H9 (cell line): ENCODE data around the gene DMRT1. TPM values are rescaled to one million over a fixed set of nuclear protein-coding genes. Genes with fewer than 3 reads are reported as not detected.

ENCODE experiments used
- DNase-seq: peaks from one replicate; pipeline ENCODE4 v3.0.0-alpha.2; 2017
- H2AFZ ChIP-seq: one replicate; pipeline ENCODE4 v1.6.1; 2013; ENCODE audit warnings: mild to moderate bottlenecking, low read length, control low read depth, moderate library complexity
- H2AK5ac ChIP-seq: 2 replicates; pipeline ENCODE4 v1.6.1; 2013; ENCODE audit warnings: low read length, control low read depth, mixed read lengths; ENCODE audit not compliant: insufficient read length
- H2BK120ac ChIP-seq: one replicate; pipeline ENCODE4 v1.6.1; 2013; ENCODE audit warnings: low read depth, mild to moderate bottlenecking, low read length, control low read depth, inconsistent platforms; ENCODE audit not compliant: poor library complexity, severe bottlenecking
- H2BK12ac ChIP-seq: 2 replicates; pipeline ENCODE4 v1.6.1; 2013; ENCODE audit warnings: low read length, control low read depth, mixed read lengths, low read depth; ENCODE audit not compliant: insufficient read length
- H2BK15ac ChIP-seq: 2 replicates; pipeline ENCODE4 v1.6.1; 2013; ENCODE audit warnings: low read depth, low read length, control low read depth
- H2BK20ac ChIP-seq: one replicate; pipeline ENCODE4 v1.6.1; 2013; ENCODE audit warnings: low read depth, mild to moderate bottlenecking, low read length, control low read depth, inconsistent platforms; ENCODE audit not compliant: poor library complexity, severe bottlenecking
- H2BK5ac ChIP-seq: 2 replicates; pipeline ENCODE4 v1.6.1; 2013; ENCODE audit warnings: low read length, control low read depth, mixed read lengths; ENCODE audit not compliant: insufficient read length
- H3K14ac ChIP-seq: 2 replicates; pipeline ENCODE4 v1.6.1; 2013; ENCODE audit warnings: low read length, control low read depth; ENCODE audit not compliant: insufficient read depth
- H3K18ac ChIP-seq: 2 replicates; pipeline ENCODE4 v1.6.1; 2013; ENCODE audit warnings: low read depth, mild to moderate bottlenecking, mixed read lengths, low read length, control low read depth; ENCODE audit not compliant: insufficient read length
- H3K23ac ChIP-seq: 2 replicates; pipeline ENCODE4 v1.6.1; 2013; ENCODE audit warnings: low read length, control low read depth, mixed read lengths, low read depth; ENCODE audit not compliant: insufficient read length
- H3K23me2 ChIP-seq: 2 replicates; pipeline ENCODE4 v1.6.1; 2013; ENCODE audit warnings: low read depth, mild to moderate bottlenecking, mixed read lengths, low read length, control low read depth; ENCODE audit not compliant: insufficient read length, poor library complexity, severe bottlenecking
- H3K27ac ChIP-seq: 2 replicates; pipeline ENCODE4 v1.5.1; 2013; ENCODE audit warnings: low read length, control low read depth, mixed read lengths, low read depth; ENCODE audit not compliant: insufficient read length
- H3K27me3 ChIP-seq: 2 replicates; pipeline ENCODE4 v1.6.1; 2013; ENCODE audit warnings: low read length, control low read depth, inconsistent platforms; ENCODE audit not compliant: insufficient read depth
- H3K4ac ChIP-seq: 2 replicates; pipeline ENCODE4 v1.6.1; 2013; ENCODE audit warnings: low read depth, mild to moderate bottlenecking, control low read depth, inconsistent platforms, low read length, moderate library complexity
- H3K4me1 ChIP-seq: 2 replicates; pipeline ENCODE4 v1.6.1; 2013; ENCODE audit warnings: low read length, control low read depth, inconsistent platforms; ENCODE audit not compliant: insufficient read depth
- H3K4me2 ChIP-seq: 2 replicates; pipeline ENCODE4 v1.6.1; 2013; ENCODE audit warnings: low read length, control low read depth, mixed read lengths; ENCODE audit not compliant: insufficient read length, insufficient read depth
- H3K56ac ChIP-seq: 2 replicates; pipeline ENCODE4 v1.6.1; 2013; ENCODE audit warnings: low read depth, mild to moderate bottlenecking, mixed read lengths, low read length, control low read depth; ENCODE audit not compliant: insufficient read length
- H3K79me1 ChIP-seq: 2 replicates; pipeline ENCODE4 v1.6.1; 2013; ENCODE audit warnings: low read depth, mild to moderate bottlenecking, moderate library complexity, low read length, control low read depth, inconsistent platforms; ENCODE audit not compliant: insufficient read depth, poor library complexity, severe bottlenecking
- H3K79me2 ChIP-seq: 2 replicates; pipeline ENCODE4 v1.6.1; 2013; ENCODE audit warnings: low read length, control low read depth, inconsistent platforms; ENCODE audit not compliant: insufficient read depth
- H3K9ac ChIP-seq: 2 replicates; pipeline ENCODE4 v1.6.1; 2013; ENCODE audit warnings: low read length, control low read depth, mixed read lengths; ENCODE audit not compliant: insufficient read length; ENCODE audit errors: extremely low read depth
- H3K9me3 ChIP-seq: one replicate; pipeline ENCODE4 v1.6.1; 2013; ENCODE audit warnings: low read depth, low read length, inconsistent platforms; ENCODE audit not compliant: control insufficient read depth
- H3T11ph ChIP-seq: one replicate; pipeline ENCODE4 v1.6.1; 2013; ENCODE audit warnings: mild to moderate bottlenecking, low read length, control low read depth, inconsistent platforms
- H4K20me1 ChIP-seq: one replicate; pipeline ENCODE4 v1.6.1; 2013; ENCODE audit not compliant: control insufficient read depth, insufficient read length, insufficient read depth
- H4K5ac ChIP-seq: 2 replicates; pipeline ENCODE4 v1.6.1; 2013; ENCODE audit warnings: low read depth, mild to moderate bottlenecking, mixed read lengths, low read length, control low read depth; ENCODE audit not compliant: insufficient read length
- H4K8ac ChIP-seq: replicated peaks from 2 replicates; pipeline ENCODE4 v1.6.1; 2013; ENCODE audit warnings: low read length, control low read depth, mixed read lengths, low read depth; ENCODE audit not compliant: insufficient read length
- H4K91ac ChIP-seq: 2 replicates; pipeline ENCODE4 v1.6.1; 2013; ENCODE audit warnings: low read depth, mild to moderate bottlenecking, moderate library complexity, mixed read lengths, low read length, control low read depth; ENCODE audit not compliant: insufficient read length
- H3K27ac Mint-ChIP-seq, 3 experiments: 2 replicates in 2 of 3; 3 replicates in 1 of 3; pipeline ENCODE4 v1.8.0; 2020 to 2021; ENCODE audit warnings: mixed read lengths in 3 of 3, mild to moderate bottlenecking in 1 of 3, moderate library complexity in 1 of 3
- H3K27me3 Mint-ChIP-seq: 2 replicates; pipeline ENCODE4 v1.8.0; 2021; ENCODE audit warnings: low read depth, mild to moderate bottlenecking, moderate library complexity, mixed read lengths
- H3K36me3 Mint-ChIP-seq, 3 experiments: 2 replicates in 2 of 3; 3 replicates in 1 of 3; pipeline ENCODE4 v1.8.0; 2020 to 2021; ENCODE audit warnings: low read depth in 3 of 3, mixed read lengths in 3 of 3; ENCODE audit not compliant: insufficient read depth in 1 of 3
- H3K4me1 Mint-ChIP-seq, 2 experiments: 2 replicates each; pipeline ENCODE4 v1.8.0; 2020; ENCODE audit warnings: mixed read lengths in 2 of 2
- H3K4me3 Mint-ChIP-seq, 2 experiments: 2 replicates in 1 of 2; 3 replicates in 1 of 2; pipeline ENCODE4 v1.8.0; 2020 to 2021; ENCODE audit warnings: mild to moderate bottlenecking in 2 of 2, mixed read lengths in 2 of 2, moderate library complexity in 1 of 2
- H3K9me3 Mint-ChIP-seq, 2 experiments: 2 replicates in 1 of 2; 3 replicates in 1 of 2; pipeline ENCODE4 v1.8.0; 2020; ENCODE audit warnings: mild to moderate bottlenecking in 2 of 2, mixed read lengths in 2 of 2, moderate library complexity in 1 of 2
- CTCF ChIP-seq: fragments of 200-600 bp; sonication (generic); conservative IDR thresholded peaks from 3 replicates; pipeline ENCODE4 v1.8.0; 2021; ENCODE audit warnings: antibody characterized with exemption, mild to moderate bottlenecking
- WGBS: extraction: QIAGEN DNeasy Blood & Tissue Kit; methylation state at CpG from one replicate; pipeline ENCODE4 v1.1.7; 2013; ENCODE audit warnings: missing lambda C conversion rate, low lambda C conversion rate, mixed read lengths; ENCODE audit not compliant: insufficient read length; ENCODE audit errors: extremely low coverage; 5-methylcytosine and 5-hydroxymethylcytosine counted together
- total RNA-seq: library from RNA; stranded (reverse); gene quantifications from 2 replicates; pipeline ENCODE4 v1.2.1, GENCODE V29; 2021

The DMRT1 gene
- total RNA-seq, 1 experiment from 2014 or later: not detected

GRCh38 chr9:1018121-1018520 is 176.6 kb downstream of the DMRT1 start:
- Mint-ChIP-seq H3K36me3 (no peaks in the 10 kb centered on the region), H3K27me3 (peaks cover 39% of the 10 kb centered on the region)
- no CpG with 5 or more reads among the region's 10 CpGs for WGBS

More at GRCh38 chr9:1018121-1018520, 176.6 kb downstream of the DMRT1 start:
- H3K18ac ChIP-seq: no peak overlapping the region
- peak; percentile 58 for DNase-seq
- H2BK12ac ChIP-seq: no peak overlapping the region
- no peak overlapping the region for H2AFZ ChIP-seq
- no peak overlapping the region for H3K14ac ChIP-seq
- H3K79me1 ChIP-seq: no peaks in the 10 kb centered on the region
- H3K4me2 ChIP-seq: no peak overlapping the region
- no peak overlapping the region for H2BK20ac ChIP-seq
- Mint-ChIP-seq H3K4me3 (no peak overlapping the region), H3K9me3 (peaks cover 9 to 11% of the 10 kb centered on the region in 2 experiments; a peak in 4 of 5 replicates), H3K4me1 (no peaks in the 10 kb centered on the region), H3K27ac (no peak overlapping the region)
- peaks cover 1% of the 10 kb centered on the region for H3K9me3 ChIP-seq
- no peaks in the 10 kb centered on the region for H3K4me1 ChIP-seq
- no peak overlapping the region for H2BK5ac ChIP-seq
- no peak overlapping the region for H2BK15ac ChIP-seq
- no peaks in the 10 kb centered on the region for H3K23me2 ChIP-seq
- no peaks in the 10 kb centered on the region for H3K79me2 ChIP-seq
- H3T11ph ChIP-seq: no peak overlapping the region
- H3K9ac ChIP-seq: no peak overlapping the region
- H4K5ac ChIP-seq: no peak overlapping the region
- no peaks in the 10 kb centered on the region for H4K20me1 ChIP-seq
- H3K56ac ChIP-seq: no peak overlapping the region
- no peak overlapping the region for H4K91ac ChIP-seq
- no peaks in the 10 kb centered on the region for H3K27me3 ChIP-seq
- H3K23ac ChIP-seq: no peak overlapping the region
- no peak overlapping the region for H2BK120ac ChIP-seq
- H3K27ac ChIP-seq: no peak overlapping the region
- peak; percentile 69 for TF ChIP-seq CTCF
- no peak overlapping the region for H3K4ac ChIP-seq
- no peak overlapping the region for H4K8ac ChIP-seq
- no peak overlapping the region for H2AK5ac ChIP-seq

Other genes with a start within 250 kb of the DMRT1 start
- gene DMRT3, start 135.0 kb downstream of the DMRT1 start, total RNA-seq: not detected in 2 replicates
- gene DMRT2, start 208.7 kb downstream of the DMRT1 start, total RNA-seq: not detected in 2 replicates